Head of caudate nucleus (tissue), 42 donors: Measurements from ENCODE around the gene HIGD2B.
"Not testable (repeated sequence)": the region's sequence is repeated elsewhere in the genome, so short reads cannot be mapped to it uniquely, and the experiment has no call there.

Experiments
- DNase-seq, 42 donors: peaks; one replicate each; pipeline versions ENCODE4 v3.0.0 to v3.0.0-alpha.2; 2020 to 2021; ENCODE audit warnings: mixed read lengths in 7 of 42
- intact Hi-C: fragments of 100-400 bp; cut with DNase I; formaldehyde crosslinking; loops from one replicate; pipeline ENCODE4 v1.15.0; 2022

HIGD2B gene

GRCh38 chr15:72626153-72626552 lies 59.8 kb downstream of the HIGD2B start:
- intact Hi-C loops: not testable (repeated sequence)
- peak in 1 of 42 donors; percentile 1 for DNase-seq
